Transverse colon (tissue), 4 donors: Measurements from ENCODE around the gene PSMA4.

Experiments used
- EP300 ChIP-seq: sonication (generic); formaldehyde crosslinking; IDR thresholded peaks from one replicate; pipeline ENCODE4 v1.6.1; 2017; ENCODE audit warnings: antibody characterized with exemption, low read depth
- POLR2A ChIP-seq: fragments of 450-650 bp; IDR thresholded peaks from one replicate; pipeline ENCODE4 v1.6.1; 2016; ENCODE audit warnings: antibody characterized with exemption, mild to moderate bottlenecking, moderate library complexity
- POLR2AphosphoS5 ChIP-seq, 3 donors: sonication (generic); formaldehyde crosslinking; IDR thresholded peaks; one replicate each; pipeline ENCODE4 v1.6.1; 2016; ENCODE audit warnings: antibody characterized with exemption in 3 of 3
- TF ChIP-seq, protein P1 (sequence below), 5 experiments: fragments of 200-600 bp in 3 of 5; fragments of 450-650 bp in 2 of 5; sonication (generic) in 3 of 5; IDR thresholded peaks; 1 replicate in 2 of 5; 2 replicates in 3 of 5; pipeline ENCODE4 v1.5.1; 2016 to 2017; ENCODE audit warnings: antibody characterized with exemption in 5 of 5, inconsistent platforms in 3 of 5, mild to moderate bottlenecking in 2 of 5, moderate library complexity in 1 of 5

DNA sequence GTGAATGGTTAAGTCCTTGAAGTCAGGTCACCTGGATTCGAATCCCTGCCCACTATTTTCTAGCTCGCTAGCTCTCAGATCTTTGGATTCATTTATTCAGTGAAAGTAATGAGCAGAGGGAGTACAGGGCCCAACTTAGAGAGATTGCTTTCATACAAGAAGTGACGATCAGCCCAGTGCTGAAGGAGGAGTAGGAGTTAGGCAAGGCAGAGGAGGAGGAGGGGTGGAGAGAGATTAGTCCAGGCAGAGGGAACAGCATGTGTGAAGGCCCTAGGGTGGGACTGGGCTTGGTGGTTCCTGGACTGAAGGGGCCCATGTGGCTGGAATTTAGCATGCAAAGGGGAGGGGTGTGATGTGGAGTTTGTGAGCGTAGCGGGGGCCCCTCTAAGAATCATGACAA, 21.2 kb downstream of the PSMA4 start:
- TF ChIP-seq, protein P1, sequence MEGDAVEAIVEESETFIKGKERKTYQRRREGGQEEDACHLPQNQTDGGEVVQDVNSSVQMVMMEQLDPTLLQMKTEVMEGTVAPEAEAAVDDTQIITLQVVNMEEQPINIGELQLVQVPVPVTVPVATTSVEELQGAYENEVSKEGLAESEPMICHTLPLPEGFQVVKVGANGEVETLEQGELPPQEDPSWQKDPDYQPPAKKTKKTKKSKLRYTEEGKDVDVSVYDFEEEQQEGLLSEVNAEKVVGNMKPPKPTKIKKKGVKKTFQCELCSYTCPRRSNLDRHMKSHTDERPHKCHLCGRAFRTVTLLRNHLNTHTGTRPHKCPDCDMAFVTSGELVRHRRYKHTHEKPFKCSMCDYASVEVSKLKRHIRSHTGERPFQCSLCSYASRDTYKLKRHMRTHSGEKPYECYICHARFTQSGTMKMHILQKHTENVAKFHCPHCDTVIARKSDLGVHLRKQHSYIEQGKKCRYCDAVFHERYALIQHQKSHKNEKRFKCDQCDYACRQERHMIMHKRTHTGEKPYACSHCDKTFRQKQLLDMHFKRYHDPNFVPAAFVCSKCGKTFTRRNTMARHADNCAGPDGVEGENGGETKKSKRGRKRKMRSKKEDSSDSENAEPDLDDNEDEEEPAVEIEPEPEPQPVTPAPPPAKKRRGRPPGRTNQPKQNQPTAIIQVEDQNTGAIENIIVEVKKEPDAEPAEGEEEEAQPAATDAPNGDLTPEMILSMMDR (IDR thresholded peaks at IDR 0.05), result no peak
- no peak for TF ChIP-seq EP300
- no peak for TF ChIP-seq POLR2AphosphoS5 (IDR thresholded peaks at IDR 0.05)
- TF ChIP-seq POLR2A, result no peak
